OCI-LY3 (cell line): ENCODE data around the gene NRXN3.

Source experiments
- H2AFZ ChIP-seq: fragments of 200-600, 300-600 bp; shearing (Covaris generic); 2 replicates; pipeline ENCODE4 v1.6.0; 2014; ENCODE audit warnings: antibody characterized with exemption, low read depth, low read length
- H3K27ac ChIP-seq: fragments of 200-600, 300-600 bp; sonication (generic); 2 replicates; pipeline ENCODE4 v1.5.1; 2014; ENCODE audit warnings: mild to moderate bottlenecking, low read length, moderate library complexity, mixed read lengths
- H3K27me3 ChIP-seq: fragments of 200-600, 300-600 bp; sonication (generic); 2 replicates; pipeline ENCODE4 v1.6.1; 2014; ENCODE audit warnings: low read depth, low read length, mixed read lengths
- H3K36me3 ChIP-seq: fragments of 200-600, 300-600 bp; sonication (generic); replicated peaks from 2 replicates; pipeline ENCODE3; 2014; ENCODE audit warnings: low read depth, low read length, mixed read lengths
- H3K4me1 ChIP-seq: fragments of 300-600, 200-600 bp; sonication (generic); 2 replicates; pipeline ENCODE4 v1.6.1; 2014; ENCODE audit warnings: low read length, mixed read lengths
- H3K4me2 ChIP-seq: fragments of 200-600, 300-600 bp; sonication (generic); 2 replicates; pipeline ENCODE4 v1.6.1; 2014; ENCODE audit warnings: low read length, mixed read lengths
- H3K4me3 ChIP-seq: fragments of 300-600, 200-600 bp; sonication (generic); 2 replicates; pipeline ENCODE4 v1.5.1; 2014; ENCODE audit warnings: antibody characterized with exemption, mild to moderate bottlenecking, low read length, moderate library complexity
- H3K79me2 ChIP-seq: fragments of 300-600, 200-600 bp; shearing (Covaris generic); 2 replicates; pipeline ENCODE4 v1.6.1; 2014; ENCODE audit warnings: mild to moderate bottlenecking, low read length, mixed read lengths
- H3K9ac ChIP-seq: fragments of 300-600, 200-600 bp; shearing (Covaris generic); 2 replicates; pipeline ENCODE4 v1.6.0; 2014; ENCODE audit warnings: mild to moderate bottlenecking, low read length, moderate library complexity
- H3K9me3 ChIP-seq: fragments of 200-600, 300-600 bp; shearing (Covaris generic); 2 replicates; pipeline ENCODE4 v1.6.1; 2014; ENCODE audit warnings: low read length, mixed read lengths; ENCODE audit not compliant: insufficient read depth
- H4K20me1 ChIP-seq: fragments of 200-600, 300-600 bp; sonication (generic); 2 replicates; pipeline ENCODE4 v1.6.1; 2016; ENCODE audit warnings: low read length, mixed read lengths; ENCODE audit not compliant: insufficient read depth
- EZH2phosphoT487 ChIP-seq: fragments of 200-600 bp; shearing (Covaris generic); IDR thresholded peaks from 2 replicates; pipeline ENCODE4 v1.6.1; 2018; ENCODE audit warnings: antibody characterized with exemption, mixed run types, low read depth
- TF ChIP-seq, protein P1 (sequence below): fragments of 200-600, 300-600 bp; sonication (generic); IDR thresholded peaks from 2 replicates; pipeline ENCODE4 v1.5.1; 2014; ENCODE audit warnings: antibody characterized with exemption, low read length, low read depth

NRXN3 gene

DNA sequence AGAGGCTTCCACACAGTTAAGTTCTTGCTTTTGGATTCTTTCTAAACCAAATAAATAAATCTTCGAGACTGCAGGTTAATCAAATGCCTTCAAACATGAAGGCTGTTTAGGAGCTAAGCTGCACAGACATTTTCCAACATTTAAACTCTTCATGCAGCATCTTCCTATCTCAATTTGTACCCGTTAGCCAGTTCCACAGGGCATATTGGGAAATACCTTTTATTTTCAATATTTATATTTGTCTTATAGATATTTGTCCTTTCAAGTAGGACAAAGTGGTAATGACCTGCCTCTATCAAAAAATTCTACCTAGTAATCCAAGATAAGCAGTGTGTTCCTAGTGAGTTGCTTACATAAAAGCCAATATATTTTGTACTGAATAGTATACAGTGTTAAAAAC lies 1667.5 kb downstream of the NRXN3 start:
- Histone ChIP-seq H2AFZ (no peak overlapping the region), H3K79me2 (no peaks in the 10 kb centered on the region), H3K27ac (no peak overlapping the region), H3K4me3 (no peak overlapping the region), H3K27me3 (no peaks in the 10 kb centered on the region), H3K4me1 (no peaks in the 10 kb centered on the region), H4K20me1 (no peaks in the 10 kb centered on the region), H3K9me3 (no peaks in the 10 kb centered on the region), H3K9ac (no peak overlapping the region), H3K4me2 (no peak overlapping the region), H3K36me3 (no peaks in the 10 kb centered on the region)
- no peak for TF ChIP-seq EZH2phosphoT487
- TF ChIP-seq, protein P1, sequence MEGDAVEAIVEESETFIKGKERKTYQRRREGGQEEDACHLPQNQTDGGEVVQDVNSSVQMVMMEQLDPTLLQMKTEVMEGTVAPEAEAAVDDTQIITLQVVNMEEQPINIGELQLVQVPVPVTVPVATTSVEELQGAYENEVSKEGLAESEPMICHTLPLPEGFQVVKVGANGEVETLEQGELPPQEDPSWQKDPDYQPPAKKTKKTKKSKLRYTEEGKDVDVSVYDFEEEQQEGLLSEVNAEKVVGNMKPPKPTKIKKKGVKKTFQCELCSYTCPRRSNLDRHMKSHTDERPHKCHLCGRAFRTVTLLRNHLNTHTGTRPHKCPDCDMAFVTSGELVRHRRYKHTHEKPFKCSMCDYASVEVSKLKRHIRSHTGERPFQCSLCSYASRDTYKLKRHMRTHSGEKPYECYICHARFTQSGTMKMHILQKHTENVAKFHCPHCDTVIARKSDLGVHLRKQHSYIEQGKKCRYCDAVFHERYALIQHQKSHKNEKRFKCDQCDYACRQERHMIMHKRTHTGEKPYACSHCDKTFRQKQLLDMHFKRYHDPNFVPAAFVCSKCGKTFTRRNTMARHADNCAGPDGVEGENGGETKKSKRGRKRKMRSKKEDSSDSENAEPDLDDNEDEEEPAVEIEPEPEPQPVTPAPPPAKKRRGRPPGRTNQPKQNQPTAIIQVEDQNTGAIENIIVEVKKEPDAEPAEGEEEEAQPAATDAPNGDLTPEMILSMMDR, result no peak

DNA sequence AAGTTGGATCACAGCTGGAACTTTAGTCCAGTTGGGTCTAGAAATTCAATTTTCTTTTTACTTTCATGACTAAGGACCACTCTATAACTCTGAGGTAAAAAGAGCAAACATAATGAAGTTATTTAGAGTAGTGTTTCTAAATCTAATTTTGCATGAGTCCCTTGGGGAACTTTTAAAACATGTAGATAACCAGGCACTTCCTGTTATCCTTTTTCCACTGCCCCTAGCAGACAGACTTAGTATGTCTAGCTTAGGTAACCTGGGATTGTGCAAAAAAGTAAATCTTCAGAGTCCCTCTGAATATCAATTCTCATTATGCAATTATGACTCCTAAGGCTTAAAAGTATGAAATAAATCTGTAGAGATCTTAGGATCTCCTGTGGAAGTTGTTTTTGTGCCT lies 1669.9 kb downstream of the NRXN3 start:
- Histone ChIP-seq H3K36me3 (no peaks in the 10 kb centered on the region), H2AFZ (no peak overlapping the region), H3K4me1 (no peaks in the 10 kb centered on the region), H3K79me2 (no peaks in the 10 kb centered on the region), H3K9me3 (no peaks in the 10 kb centered on the region), H3K27me3 (no peaks in the 10 kb centered on the region), H3K9ac (no peak overlapping the region), H3K4me3 (no peak overlapping the region), H3K27ac (no peak overlapping the region), H3K4me2 (no peak overlapping the region), H4K20me1 (no peaks in the 10 kb centered on the region)
- no peak for TF ChIP-seq EZH2phosphoT487
- TF ChIP-seq, protein P1, result no peak

DNA sequence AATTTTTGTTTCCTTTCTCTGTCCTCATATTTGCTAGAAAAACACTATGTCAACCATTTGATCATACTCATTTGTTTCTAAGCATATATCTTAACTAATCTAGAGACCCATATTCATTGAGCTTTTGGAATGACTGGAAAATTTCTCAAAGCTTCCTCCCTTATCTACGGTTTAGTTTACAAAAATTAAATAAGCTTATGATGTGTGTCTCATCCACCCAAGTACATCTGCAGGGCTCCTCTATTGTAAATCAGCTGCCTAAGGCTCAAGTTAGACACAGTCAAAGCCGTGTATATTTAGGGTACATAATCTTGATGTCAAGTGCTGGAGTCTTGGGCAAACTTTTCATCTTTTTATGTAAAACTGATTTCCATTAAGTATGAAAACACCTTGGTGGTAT lies 1670.7 kb downstream of the NRXN3 start:
- Histone ChIP-seq H3K4me3 (no peak overlapping the region), H3K27me3 (no peaks in the 10 kb centered on the region), H3K9me3 (no peaks in the 10 kb centered on the region), H3K79me2 (no peaks in the 10 kb centered on the region), H4K20me1 (no peaks in the 10 kb centered on the region), H2AFZ (no peak overlapping the region), H3K27ac (no peak overlapping the region), H3K4me1 (no peaks in the 10 kb centered on the region), H3K36me3 (no peaks in the 10 kb centered on the region), H3K4me2 (no peak overlapping the region), H3K9ac (no peak overlapping the region)
- TF ChIP-seq, protein P1, result no peak
- no peak for TF ChIP-seq EZH2phosphoT487

DNA sequence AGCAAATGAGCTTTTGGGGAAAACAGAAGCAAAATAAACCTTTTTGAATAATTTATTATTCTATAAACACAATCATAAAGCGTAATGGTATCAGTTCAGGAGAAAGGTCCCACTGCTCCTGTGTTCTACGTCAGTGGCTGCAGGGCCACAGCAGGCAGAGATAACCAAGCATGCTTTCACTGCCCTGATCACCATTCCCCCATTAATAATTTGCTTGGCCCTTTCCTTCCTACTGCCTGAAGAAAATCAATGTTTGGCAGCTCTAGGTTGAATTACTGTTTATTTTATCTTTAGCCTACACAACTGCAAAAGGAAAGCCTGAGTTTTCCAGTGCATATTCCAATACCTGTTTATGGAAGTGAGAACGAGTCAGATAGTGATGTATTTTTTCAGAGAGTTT lies 1671.3 kb downstream of the NRXN3 start:
- Histone ChIP-seq H4K20me1 (no peaks in the 10 kb centered on the region), H3K4me2 (no peak overlapping the region), H3K9ac (no peak overlapping the region), H3K36me3 (no peaks in the 10 kb centered on the region), H3K4me1 (no peaks in the 10 kb centered on the region), H3K4me3 (no peak overlapping the region), H3K9me3 (no peaks in the 10 kb centered on the region), H2AFZ (no peak overlapping the region), H3K27me3 (no peaks in the 10 kb centered on the region), H3K79me2 (no peaks in the 10 kb centered on the region), H3K27ac (no peak overlapping the region)
- no peak for TF ChIP-seq EZH2phosphoT487
- TF ChIP-seq, protein P1, result no peak
